GM18511 (cell line): ENCODE results near the gene RHBDF2.
A peak's percentile ranks its signal among the peaks of the same experiment; 100 is the strongest.
"Not testable (repeated sequence)": the region's sequence is repeated elsewhere in the genome, so short reads cannot be mapped to it uniquely, and the experiment has no call there.

ENCODE experiments used
- ATAC-seq: cut with Tn5 transposase; IDR thresholded peaks from one replicate; pipeline ENCODE4 v1.9.1; 2021; ENCODE audit warnings: mild to moderate bottlenecking, moderate library complexity; ENCODE audit not compliant: unreplicated experiment

RHBDF2 gene

DNA sequence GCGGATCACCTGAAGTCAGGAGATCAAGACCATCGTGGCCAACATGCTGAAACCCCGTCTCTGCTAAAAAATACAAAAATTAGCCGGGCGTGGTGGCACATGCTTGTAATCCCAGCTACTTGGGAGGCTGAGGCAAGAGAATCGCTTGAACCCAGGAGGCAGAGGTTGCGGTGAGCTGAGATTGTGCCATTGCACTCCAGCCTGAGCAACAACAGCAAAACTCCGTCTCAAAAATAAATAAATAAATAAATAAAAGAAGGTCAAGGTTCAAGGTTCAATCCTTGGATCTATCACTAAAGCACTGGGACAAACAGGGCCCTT, 24.2 kb upstream of the RHBDF2 start:
- ATAC-seq = not testable (repeated sequence)

DNA sequence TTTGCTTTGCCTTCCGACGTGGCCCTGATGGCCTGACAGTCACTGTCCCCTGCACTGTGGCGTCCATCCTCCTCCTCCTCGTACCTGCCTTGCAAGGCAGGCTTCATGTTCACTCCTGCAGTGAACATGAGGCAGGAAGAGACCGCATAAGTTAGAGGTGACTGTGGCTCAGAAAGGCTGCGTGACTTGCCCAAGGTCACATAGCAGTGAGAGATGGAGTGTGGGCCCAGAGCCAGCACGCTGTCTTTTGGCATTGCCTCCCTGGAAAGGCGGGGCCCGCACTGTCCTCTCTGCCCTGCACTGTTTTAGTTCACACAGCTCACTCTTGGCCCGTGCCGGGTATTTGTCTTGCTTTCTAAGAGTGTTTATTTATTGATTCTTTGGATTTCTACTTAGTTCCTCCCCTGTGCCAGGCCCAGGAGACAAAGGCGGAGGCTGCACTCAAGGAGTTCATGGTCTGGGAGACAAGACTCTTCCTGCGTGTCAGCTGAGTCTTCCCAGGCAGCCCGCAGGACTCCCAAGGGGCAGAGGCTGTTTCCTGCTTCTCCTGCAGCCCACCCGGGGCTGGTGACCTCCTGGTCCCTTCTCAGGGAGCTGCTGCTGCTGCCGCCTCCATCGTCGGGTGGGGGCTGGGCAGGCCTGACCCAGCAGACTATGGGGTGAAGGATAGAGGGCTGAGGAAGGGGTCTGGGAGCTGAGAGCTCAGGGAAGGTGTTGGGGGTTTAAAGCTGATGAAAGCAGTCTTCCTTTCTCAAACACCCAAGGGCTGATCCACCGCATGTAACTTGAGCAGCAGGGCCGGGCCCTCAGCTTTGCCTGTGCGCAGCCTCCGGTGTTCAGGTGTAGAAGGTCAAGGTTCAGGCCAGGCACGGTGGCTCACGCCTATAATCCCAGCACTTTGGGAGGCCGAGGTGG, 23.6 kb upstream of the RHBDF2 start:
- no peak for ATAC-seq

DNA sequence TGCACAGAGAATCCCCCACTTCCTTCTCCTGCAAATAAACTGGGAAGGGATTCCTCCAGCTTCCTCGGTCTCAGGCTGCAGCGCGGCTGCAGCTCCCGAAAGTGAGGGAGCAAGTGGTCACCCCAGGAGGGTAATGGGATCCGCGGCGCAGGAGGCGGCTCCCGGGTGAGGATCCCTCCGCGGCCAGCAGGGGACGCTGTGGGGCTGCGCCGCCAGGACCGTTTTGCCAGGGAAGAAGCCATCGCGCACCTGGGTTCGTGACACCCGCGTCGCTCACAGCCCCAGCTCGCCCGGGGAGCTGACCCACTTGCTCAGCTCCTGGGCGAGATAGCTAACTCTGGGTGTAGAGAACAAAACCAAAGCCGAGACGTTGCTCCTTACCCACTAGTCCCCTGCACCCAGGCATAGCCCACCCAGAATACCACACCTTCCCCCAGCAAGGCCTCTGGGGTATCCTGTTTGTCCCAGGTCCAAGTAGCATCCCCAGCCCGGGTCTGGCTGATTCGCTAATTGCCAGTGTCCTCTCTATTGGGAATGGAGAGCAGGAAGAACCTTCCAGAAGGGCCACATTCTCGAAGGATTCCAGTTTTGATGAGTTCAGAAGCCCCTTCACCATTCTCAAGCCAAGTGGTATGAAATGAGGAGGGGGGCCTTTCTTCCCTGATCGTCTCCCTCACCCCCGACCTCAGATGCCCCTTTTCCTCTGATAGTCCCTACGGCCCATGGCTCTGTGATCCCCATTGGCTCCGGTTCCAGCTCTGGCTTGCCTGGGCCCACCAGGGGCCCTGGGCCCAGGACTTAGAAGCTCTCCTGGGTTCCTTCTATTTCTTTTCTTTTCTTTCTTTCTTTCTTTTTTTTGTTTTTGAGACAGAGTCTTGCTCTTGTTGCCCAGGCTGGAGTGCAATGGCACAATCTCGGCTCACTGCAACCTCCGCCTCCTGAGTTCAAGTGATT, 22.1 kb upstream of the RHBDF2 start:
- no peak for ATAC-seq

DNA sequence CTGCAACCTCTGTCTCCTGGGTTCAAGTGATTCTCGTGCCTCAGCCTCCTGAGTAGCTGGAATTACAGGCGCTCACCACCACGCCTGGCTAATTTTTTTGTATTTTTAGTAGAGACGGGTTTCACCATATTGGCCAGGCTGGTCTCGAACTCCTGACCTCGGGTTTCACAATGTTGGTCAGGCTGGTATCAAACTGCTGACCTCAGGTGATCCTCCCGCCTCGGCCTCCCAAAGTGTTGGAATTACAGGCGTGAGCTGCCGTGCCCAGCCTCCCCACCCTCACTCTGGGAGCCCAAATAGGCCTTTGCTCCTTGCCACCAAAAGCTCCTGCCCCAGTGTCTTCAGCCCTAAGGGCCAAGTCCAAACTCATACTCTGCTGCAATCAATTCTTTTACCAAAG, 20.5 kb upstream of the RHBDF2 start:
- ATAC-seq = not testable (repeated sequence)

DNA sequence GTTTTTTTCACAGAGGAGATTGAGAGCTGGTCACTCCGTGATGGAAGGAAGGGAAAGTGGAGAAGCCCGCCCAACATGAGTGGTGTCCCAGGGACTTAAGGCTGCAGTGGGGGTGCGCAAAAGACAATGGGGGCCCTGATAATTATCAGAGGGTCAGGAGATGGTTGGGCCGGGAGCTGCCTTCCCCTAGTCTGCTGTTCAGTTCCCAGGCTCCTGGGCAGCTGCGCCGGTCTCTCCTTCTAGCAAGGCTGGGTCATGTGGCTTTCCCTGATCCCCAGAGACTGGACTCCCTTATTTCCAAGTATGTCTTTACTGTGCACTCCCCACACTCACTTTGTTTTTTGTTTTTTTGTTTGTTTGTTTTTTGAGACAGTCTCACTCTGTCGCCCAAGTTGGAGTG, 20.0 kb upstream of the RHBDF2 start:
- ATAC-seq = no peak

DNA sequence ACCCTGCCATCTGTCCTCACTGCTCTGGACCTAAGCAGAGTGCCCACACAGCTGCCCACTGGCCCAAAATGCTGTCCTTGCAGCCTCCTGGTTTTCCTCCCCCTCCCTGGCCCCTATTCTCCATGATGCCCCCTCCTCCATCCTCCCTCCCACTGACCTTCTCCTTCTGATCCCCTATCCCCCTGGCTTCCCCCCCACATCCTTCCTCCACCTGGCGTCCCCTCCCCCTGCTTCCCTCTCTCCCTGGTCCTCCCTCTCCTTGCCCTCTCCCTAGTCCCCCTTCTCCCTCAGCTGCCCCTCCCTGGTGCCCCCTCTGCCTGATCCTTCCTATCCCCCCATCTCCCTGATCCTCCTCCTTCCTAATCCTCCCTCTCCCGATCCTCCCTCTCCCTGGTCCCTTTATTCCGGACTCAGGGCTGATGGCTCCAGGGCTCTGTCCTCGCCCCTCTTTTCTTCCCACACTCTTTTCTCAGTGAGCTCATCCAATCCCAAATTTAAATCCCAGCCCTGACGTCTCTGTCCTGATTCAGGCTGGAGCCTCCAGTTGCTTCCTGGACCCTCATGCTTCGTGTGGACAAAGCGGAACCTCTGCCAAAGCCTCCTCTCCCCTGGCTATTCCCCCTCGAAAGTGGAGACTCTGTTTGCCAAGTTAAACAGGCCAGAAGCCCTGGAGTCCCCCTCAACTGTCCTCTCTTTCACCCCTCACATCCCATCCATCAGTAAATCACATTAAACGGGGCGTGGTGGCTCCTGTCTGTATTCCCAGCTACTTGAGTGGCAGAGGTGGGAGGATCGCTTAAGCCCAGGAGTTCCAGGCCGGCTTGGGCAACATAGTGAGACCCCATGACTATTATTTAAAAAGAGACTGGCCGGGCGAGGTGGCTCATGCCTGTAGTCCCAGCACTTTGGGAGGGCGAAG, 18.1 kb upstream of the RHBDF2 start:
- ATAC-seq = no peak

DNA sequence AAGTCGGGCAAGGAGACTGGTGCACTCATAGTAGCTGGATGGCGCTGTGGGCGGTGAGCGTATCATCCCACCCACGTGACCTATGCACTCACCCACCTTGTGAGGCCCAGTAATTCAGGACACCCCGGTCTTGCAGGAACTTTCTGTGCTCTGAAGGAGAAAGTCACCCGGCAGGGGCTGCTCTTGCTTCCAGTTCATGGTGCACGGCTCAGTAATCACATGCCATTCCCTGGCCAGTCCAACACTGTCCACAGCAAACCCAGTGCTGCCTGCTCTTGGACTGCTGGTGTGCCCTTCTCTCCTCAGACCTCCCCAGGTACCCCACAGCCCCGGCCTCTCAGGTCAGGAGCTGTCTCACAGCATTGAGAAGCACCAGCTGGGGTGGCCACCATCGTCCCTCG, 16.4 kb upstream of the RHBDF2 start:
- ATAC-seq = no peak

DNA sequence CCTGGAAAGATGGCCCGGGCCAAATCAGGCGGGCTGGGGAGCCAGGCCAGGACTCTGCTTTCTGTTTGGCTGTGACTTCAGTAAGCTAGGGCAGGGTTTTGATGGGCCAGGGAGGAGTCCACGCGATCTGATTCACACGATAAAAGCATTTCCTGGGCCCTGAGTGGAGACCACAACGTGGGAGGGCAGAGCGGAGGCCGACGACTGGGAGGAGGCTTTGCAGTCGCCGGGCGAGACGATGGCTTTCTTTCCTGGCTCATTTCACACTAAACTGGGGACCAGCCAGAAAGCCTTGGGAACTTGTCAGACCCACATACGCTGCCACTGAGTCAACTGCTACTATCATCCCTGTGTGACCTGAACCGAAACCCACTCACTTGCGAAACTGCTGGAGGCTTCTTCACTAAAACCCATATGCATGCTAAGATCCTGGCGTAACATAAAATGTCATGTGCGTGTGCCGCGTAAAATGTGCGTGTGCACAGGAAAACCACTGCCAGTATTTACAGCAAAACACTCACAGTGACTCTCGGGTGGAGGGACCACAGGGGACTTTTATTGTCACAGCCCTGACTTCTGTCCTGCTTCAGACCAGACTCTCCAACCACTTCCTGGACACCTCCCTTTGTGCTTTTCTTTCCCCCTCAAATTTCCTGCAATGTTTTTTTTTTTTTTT, 14.2 kb upstream of the RHBDF2 start:
- peak; percentile 70 for ATAC-seq

DNA sequence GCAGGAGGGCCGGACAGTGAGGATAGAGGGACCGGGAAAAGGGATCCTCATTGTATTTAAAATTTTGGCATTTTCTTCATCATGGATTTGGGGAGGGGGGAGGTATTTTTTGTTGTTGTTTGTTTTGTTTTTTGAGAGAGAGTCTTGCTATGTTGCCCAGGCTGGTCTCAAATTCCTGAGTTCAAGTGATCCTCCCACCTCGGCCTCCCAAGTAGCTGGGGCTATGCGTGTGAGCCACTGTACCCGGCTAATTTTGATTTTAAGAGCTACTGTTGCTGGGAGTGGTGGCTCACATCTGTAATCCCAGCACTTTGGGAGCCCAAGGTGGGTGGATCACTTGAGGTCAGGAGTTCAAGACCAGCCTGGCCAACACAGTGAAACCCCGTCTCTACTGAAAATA, 13.1 kb upstream of the RHBDF2 start:
- ATAC-seq = not testable (repeated sequence)

DNA sequence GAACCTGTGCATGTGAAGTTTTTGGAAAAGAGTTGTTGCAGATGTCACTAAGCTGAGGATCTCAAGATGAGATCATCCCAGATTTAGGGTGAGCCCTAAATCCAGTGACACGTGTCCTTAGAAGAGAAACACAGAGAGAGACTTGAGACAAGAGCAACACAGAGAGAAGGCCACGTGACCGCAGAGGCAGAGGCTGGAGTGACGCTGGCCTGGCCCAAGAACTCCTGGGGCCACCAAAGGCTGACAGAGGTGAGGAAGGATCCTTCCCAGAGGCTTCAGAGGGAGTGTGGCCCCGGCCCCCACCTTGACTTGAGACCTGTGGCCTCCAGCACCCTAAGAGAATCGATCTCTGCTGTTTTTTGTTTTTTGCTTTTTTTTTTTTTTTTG, 12.1 kb upstream of the RHBDF2 start:
- ATAC-seq = no peak

DNA sequence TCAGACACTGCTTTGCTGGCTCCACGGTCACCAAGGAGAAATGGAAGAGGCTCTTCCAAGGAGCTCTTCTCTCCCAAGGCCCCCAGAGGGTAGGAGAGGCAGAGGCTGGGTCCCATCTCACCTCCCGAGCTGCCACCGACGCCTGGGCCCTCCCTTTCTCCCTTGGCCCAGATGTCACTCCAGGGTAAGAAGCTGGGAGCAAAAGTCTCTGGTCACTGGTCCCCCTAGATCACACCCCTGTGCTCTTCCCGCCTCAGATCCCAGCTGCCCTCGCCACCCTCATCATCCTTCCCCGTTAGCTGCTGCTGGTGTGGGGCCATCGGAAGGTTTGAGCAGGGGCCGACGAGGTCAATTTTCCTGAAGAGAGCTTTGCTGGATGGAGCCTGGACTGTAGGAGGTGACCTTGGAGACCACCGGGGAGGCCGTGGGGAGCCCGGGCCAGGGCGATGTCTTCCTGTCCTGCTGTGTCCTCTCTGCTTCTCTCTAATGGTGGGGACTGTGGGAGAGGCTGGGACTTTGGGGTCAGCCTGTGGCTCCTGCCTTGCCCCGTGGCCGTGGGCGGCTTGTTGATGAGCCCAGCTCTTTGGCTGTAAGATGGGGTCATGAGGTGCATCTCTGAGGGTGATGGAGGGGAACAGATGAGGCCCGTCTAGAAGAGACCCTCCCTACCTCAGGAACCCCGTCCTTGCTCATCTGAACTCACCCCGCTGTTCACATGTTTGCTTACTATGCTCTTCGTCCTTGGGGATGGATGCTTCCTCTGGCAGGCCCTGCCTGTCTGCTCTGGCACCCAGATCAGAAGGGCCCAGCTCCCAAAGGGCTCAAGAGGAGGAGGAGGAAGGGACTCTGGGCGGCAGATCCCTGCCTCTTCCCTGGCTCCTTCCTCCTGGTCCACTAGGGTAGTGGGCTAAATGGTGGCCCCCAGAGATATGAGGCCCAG, 11.4 kb upstream of the RHBDF2 start:
- ATAC-seq = no peak

DNA sequence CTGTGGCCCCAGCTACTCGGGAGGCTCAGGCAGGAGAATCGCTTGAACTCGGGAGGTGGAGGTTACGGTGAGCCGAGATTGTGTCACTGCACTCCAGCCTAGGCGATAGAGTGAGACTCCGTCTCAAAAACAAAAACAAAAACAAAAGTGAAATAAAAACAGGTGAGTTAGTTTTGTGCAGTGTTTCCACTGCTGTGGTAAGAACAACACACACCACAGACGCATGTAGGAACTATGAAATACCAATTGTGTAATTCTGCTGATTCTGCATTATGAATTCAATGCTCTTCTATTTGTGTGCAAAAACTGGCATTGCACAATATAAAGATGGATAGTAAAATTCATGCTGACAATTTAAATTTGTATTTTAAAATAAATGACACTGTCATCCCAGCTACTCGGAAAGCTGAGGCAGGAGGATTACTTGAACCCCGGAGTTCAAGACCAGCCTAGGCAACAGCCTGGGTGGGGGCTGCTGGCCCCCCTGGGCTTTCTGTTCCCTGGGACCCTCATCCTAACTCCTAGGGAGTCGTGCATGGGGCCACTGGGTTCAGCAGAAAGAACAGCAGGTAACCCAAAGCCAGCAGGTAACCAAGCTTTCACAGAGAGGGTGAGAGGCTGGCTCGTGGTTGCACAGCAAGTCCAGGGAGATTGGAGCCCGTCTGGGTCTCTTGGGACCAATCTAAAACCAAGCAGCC, 10.6 kb upstream of the RHBDF2 start:
- ATAC-seq = no peak

DNA sequence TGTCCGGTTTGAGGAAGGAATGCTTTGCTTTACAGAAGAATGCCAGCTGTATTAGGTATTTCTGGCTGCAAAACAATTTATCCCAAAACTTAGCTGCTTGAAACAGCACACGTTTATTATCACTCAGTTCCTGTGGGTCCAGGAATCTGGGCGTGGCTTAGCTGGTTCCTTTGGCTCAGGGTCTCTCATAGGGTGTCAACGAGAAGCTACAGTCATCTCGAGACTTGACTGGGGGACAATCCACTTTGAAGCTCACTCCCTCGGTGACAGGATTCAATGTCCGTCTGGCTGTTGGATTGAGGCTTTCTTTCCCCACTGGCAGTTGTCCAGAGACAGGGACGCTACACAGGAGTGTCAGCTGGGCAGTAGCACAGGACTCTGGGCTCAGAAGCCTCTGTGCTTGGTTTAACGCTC, 9.6 kb upstream of the RHBDF2 start:
- ATAC-seq = no peak

DNA sequence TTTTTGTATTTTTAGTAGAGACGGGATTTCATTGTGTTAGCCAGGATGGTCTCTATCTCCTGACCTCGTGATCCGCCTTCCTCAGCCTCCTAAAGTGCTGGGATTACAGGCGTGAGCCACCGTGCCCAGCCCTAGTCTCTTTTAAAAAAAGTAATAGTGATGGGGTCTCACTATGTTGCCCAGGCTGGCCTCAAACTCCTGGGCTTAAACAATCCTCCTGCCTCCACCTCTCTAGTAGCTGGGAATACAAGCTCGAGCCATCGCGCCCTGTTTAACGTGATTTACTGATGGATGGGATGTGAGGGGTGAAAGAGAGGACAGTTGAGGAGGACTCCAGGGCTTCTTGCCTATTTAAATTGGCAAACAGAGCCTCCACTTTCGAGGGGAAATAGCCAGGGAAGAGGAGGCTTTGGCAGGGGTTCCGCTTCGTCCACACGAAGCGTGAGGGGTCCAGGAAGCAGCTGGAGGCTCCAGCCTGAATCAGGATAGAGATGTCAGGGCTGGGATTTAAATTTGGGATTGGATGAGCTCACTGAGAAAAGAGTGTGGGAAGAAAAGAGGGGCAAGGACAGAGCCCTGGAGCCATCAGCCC, 7.3 kb upstream of the RHBDF2 start:
- not testable (repeated sequence) for ATAC-seq

DNA sequence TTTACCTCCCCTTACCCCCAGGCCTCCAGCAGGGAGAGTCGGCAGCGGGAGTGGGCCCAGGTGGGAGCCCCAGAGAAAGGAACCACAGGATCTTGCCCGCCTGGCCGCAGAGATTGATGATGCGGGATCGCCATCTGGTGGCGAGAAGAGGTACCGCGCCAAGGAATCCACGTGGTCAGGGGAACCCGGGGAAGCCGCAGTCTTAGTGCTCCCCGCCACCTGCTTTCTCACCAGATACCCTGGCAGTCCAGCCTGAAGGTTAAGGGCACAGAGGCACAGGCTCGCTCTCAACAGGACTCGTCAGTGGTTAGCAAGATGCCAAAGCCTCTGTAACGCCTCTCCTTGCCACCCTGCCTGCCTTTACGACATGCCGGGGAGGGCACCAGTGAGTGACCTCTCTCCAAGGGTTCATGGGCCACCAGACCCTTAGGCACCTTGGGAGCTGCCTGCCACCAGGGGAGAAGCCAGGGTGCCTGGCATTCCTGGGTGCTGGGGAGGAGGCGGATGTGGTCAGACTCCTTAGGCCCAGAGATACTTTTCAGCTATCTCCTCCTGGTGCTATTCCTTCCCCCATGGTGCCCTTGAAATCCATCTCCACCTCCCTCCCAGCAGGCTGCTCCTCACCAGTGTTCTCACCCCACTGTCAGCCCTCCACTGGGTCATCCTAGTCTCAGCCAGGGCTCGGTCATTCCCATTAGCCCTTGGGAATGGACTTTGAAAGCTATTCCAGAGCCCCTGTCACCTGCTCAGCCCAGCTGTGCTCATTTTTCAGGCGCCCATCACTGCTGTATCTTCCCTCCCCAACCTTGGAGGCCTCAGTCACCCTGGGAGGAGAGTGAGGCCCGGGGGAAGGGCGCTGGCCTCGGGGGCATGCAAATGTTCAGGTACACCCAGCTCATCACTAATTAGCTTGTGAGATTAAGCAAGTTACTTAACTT, 5.5 kb upstream of the RHBDF2 start:
- no peak for ATAC-seq

DNA sequence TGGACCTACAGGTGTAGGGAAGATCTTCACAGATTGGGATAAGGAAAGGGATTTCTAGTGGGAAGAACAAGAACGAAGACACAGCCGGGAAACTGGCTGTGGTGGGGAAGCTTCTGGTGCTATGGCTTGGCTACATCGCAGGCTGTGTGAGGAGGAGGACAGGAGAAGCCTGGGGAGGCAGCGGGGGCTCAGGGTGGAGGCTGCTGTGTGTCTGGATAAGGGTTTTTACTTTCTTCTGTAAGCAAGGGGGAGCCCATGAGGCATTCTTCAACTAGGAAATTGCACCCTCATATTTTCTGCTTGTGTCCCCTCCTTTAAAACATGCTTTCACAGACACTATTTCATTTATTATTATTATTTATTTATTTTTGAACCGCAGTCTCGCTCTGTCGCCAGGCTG, 2.9 kb upstream of the RHBDF2 start:
- no peak for ATAC-seq
